ENCODE data around the gene SUPT5H. TPM values are rescaled to one million over a fixed set of nuclear protein-coding genes. Genes with fewer than 3 reads are reported as not detected.

Gene SUPT5H
- total and polyA plus RNA-seq, 2 of the 8 experiments (the other 6 are each of a cell fraction or from before 2014, with no cell fraction given): 77.8 to 111 TPM

DNA sequence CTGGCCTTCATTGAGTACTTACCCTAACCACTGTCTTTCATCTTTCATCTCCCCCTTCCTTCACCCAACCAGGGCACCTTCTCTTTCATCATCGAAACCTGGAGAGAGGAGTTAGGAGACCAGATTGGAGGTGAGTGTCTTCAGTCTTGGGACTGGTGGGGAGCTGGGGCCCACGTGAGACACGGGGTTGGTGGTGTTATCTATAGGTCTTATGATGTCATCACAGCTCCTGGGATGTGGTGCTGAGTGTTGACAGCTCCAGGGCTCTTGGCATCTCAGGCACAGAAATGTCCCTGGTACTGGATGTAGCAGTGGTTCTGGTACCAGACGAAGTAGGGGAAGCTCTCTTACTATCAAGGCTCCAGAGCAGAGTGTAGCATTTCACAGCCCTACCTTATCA lies 55.2 kb downstream of the SUPT5H start:
- 81% methylated on average over 4 of the region's 4 CpGs; no CpG with 5 or more reads in 1 of the 2 experiments for WGBS, 2 experiments (ENCODE audit: extremely low coverage in 1 of 2, insufficient coverage in 1 of 2, insufficient read length in 1 of 2, insufficient replicate concordance in 2 of 2, low coverage in 1 of 2, low lambda C conversion rate in 2 of 2, missing lambda C conversion rate in 1 of 2)

More for the DNA sequence above, 55.2 kb downstream of the SUPT5H start:
- no peak for TF ChIP-seq SP4 (IDR thresholded peaks at IDR 0.05; ENCODE audit: low read length)
- TF ChIP-seq RBBP5 (IDR thresholded peaks at IDR 0.05; ENCODE audit: borderline replicate concordance, low read depth, low read length): no peak
- TF ChIP-seq, protein P1, sequence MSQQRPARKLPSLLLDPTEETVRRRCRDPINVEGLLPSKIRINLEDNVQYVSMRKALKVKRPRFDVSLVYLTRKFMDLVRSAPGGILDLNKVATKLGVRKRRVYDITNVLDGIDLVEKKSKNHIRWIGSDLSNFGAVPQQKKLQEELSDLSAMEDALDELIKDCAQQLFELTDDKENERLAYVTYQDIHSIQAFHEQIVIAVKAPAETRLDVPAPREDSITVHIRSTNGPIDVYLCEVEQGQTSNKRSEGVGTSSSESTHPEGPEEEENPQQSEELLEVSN (IDR thresholded peaks at IDR 0.05): no peak
- no peak for TF ChIP-seq MAFK (IDR thresholded peaks at IDR 0.05; ENCODE audit: low read depth, low read length)
- TF ChIP-seq POU5F1 (IDR thresholded peaks at IDR 0.05; ENCODE audit: low read depth, low read length): no peak
- TF ChIP-seq, protein P2, sequence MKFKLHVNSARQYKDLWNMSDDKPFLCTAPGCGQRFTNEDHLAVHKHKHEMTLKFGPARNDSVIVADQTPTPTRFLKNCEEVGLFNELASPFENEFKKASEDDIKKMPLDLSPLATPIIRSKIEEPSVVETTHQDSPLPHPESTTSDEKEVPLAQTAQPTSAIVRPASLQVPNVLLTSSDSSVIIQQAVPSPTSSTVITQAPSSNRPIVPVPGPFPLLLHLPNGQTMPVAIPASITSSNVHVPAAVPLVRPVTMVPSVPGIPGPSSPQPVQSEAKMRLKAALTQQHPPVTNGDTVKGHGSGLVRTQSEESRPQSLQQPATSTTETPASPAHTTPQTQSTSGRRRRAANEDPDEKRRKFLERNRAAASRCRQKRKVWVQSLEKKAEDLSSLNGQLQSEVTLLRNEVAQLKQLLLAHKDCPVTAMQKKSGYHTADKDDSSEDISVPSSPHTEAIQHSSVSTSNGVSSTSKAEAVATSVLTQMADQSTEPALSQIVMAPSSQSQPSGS (IDR thresholded peaks at IDR 0.05; ENCODE audit: low read length): no peak
- no peak for TF ChIP-seq HDAC2 (IDR thresholded peaks at IDR 0.05; ENCODE audit: borderline replicate concordance in 1 of 2, low read depth in 2 of 2, low read length in 2 of 2)
- H3K14ac ChIP-seq (ENCODE audit: insufficient read length): no peak overlapping the region
- no peak overlapping the region for H3K9ac ChIP-seq (replicated peaks in 1 of 4; ENCODE audit: extremely low read depth in 1 of 4, low read depth in 3 of 4, low read length in 3 of 4)
- ChIA-PET CTCF (ENCODE audit: partially characterized antibody) (interaction anchor here (0.6 to 6.5 kb wide), 10 partner anchors 9 to 184 kb away, joined by 3 to 47 read pairs (median 4); no protein-coding TSS in a partner anchor), POLR2A (ENCODE audit: partially characterized antibody) (interaction anchor here (0.6 to 1.5 kb wide), 8 partner anchors 8 to 89 kb away, joined by 3 to 7 read pairs (median 4); partner anchors contain the start of genes EID2B and RPS16)
- no peak overlapping the region for H2BK20ac ChIP-seq (ENCODE audit: low read length)
- H3K79me2 ChIP-seq (ENCODE audit: control insufficient read depth in 1 of 2, insufficient read depth in 2 of 2, low read length in 2 of 2): no peaks in the 10 kb centered on the region
- H3K27me3 ChIP-seq (replicated peaks in 1 of 4; ENCODE audit: control insufficient read depth in 3 of 4, extremely low read depth in 1 of 4, insufficient read depth in 3 of 4, low read length in 3 of 4): peaks cover 22 to 73% (median 65%) of the 10 kb centered on the region in 4 experiments
- no peak overlapping the region for H3K4me3 ChIP-seq (ENCODE audit: extremely low read depth in 1 of 4, insufficient read depth in 2 of 4, low read depth in 3 of 4, low read length in 4 of 4)
- H4K91ac ChIP-seq (replicated peaks; ENCODE audit: insufficient read length, low read length): no peak overlapping the region
- no peak overlapping the region for H4K5ac ChIP-seq (ENCODE audit: insufficient read length, low read depth, low read length)
- H2AK5ac ChIP-seq (ENCODE audit: low read depth, low read length): no peak overlapping the region
- no peak overlapping the region for H2BK12ac ChIP-seq (ENCODE audit: low read depth, low read length)
- no peaks in the 10 kb centered on the region for H3K79me1 ChIP-seq (ENCODE audit: low read depth, low read length)
- no peak for DNase-seq (ENCODE audit: low read depth in 1 of 2, low spot score in 2 of 2)
- H3K36me3 ChIP-seq (ENCODE audit: control insufficient read depth in 2 of 4, insufficient read depth in 4 of 4, low read length in 3 of 4): no peaks in the 10 kb centered on the region
- no peak overlapping the region for H3K18ac ChIP-seq (ENCODE audit: extremely low read depth, low read length)
- no peak overlapping the region for H3K27ac ChIP-seq (ENCODE audit: low read depth, low read length)
- H3K4me1 ChIP-seq (replicated peaks in 1 of 4; ENCODE audit: control insufficient read depth in 3 of 4, insufficient read depth in 4 of 4, low read length in 3 of 4): peaks cover 4 to 6% (median 5%) of the 10 kb centered on the region in 4 experiments; a peak in 5 of 7 replicates
- peaks cover 15% of the 10 kb centered on the region for H3K23me2 ChIP-seq (ENCODE audit: low read depth, low read length)
- peaks cover 0 to 8% of the 10 kb centered on the region in 2 experiments; a peak in 3 of 4 replicates for H3K9me3 ChIP-seq (ENCODE audit: insufficient read depth in 2 of 2, low read depth in 1 of 2, low read length in 1 of 2)
- H2BK120ac ChIP-seq (replicated peaks; ENCODE audit: low read depth, low read length): no peak overlapping the region
- H4K20me1 ChIP-seq (replicated peaks in 1 of 2; ENCODE audit: control insufficient read depth in 1 of 2, insufficient read depth in 2 of 2, low read length in 2 of 2): peaks cover 0 to under 1% of the 10 kb centered on the region in 2 experiments
- no peak for FAIRE-seq
- H3K23ac ChIP-seq (ENCODE audit: insufficient read length): no peak overlapping the region
- H4K8ac ChIP-seq (ENCODE audit: extremely low read depth, insufficient read depth, low read length): peak overlapping the region; percentile 37; the same call in 1 of the 2 replicates
- H3K4me2 ChIP-seq (ENCODE audit: insufficient read depth in 1 of 2, low read depth in 2 of 2, low read length in 2 of 2): no peak overlapping the region
- H2BK15ac ChIP-seq (ENCODE audit: low read length): no peak overlapping the region
- no peak overlapping the region for H2BK5ac ChIP-seq (ENCODE audit: low read depth, low read length)
- no peak overlapping the region for H3K56ac ChIP-seq (replicated peaks; ENCODE audit: insufficient read length, low read depth, low read length)
- H3K4ac ChIP-seq (replicated peaks; ENCODE audit: insufficient read length, low read depth, low read length): no peak overlapping the region
- H2AFZ ChIP-seq (ENCODE audit: low read length): no peak overlapping the region

Measured in H1 (cell line).